NCI-H345 treated with DMSO at 0.1 percent for 48 hours (cell line): ENCODE measurements around the gene LPAR3.

Experiments used
- DNase-seq: peaks from one replicate; lab custom pipeline; 2025; ENCODE audit not compliant: unreplicated experiment; lab: John Stamatoyannopoulos, UW

The LPAR3 gene

GRCh38 chr1:84859866-84860265, 33.1 kb downstream of the LPAR3 start:
- no peak for DNase-seq

- DNase-seq = no peak
Observed at GRCh38 chr1:84857906-84858305, 35.1 kb downstream of the LPAR3 start.

- no peak for DNase-seq
Observed at GRCh38 chr1:84856726-84857270, 36.2 kb downstream of the LPAR3 start.

GRCh38 chr1:84855691-84856630, 37.0 kb downstream of the LPAR3 start:
- DNase-seq = no peak

- DNase-seq = no peak
Observed at GRCh38 chr1:84855168-84855567, 37.8 kb downstream of the LPAR3 start.

GRCh38 chr1:84853741-84854721, 39.0 kb downstream of the LPAR3 start:
- no peak for DNase-seq

GRCh38 chr1:84851839-84852238, 41.2 kb downstream of the LPAR3 start:
- DNase-seq = no peak

- no peak for DNase-seq
Observed at GRCh38 chr1:84849357-84849975, 43.5 kb downstream of the LPAR3 start.

GRCh38 chr1:84847253-84848250, 45.5 kb downstream of the LPAR3 start:
- peak; percentile 95 for DNase-seq

- no peak for DNase-seq
Observed at GRCh38 chr1:84846387-84846786, 46.6 kb downstream of the LPAR3 start.

GRCh38 chr1:84845357-84845756, 47.6 kb downstream of the LPAR3 start:
- DNase-seq = no peak

- DNase-seq = no peak
Observed at GRCh38 chr1:84844094-84844493, 48.9 kb downstream of the LPAR3 start.

- no peak for DNase-seq
Observed at GRCh38 chr1:84842748-84843231, 50.2 kb downstream of the LPAR3 start.

GRCh38 chr1:84841971-84842370, 51.0 kb downstream of the LPAR3 start:
- no peak for DNase-seq

- DNase-seq = no peak
Observed at GRCh38 chr1:84840346-84840745, 52.7 kb downstream of the LPAR3 start.

- DNase-seq = no peak
Observed at GRCh38 chr1:84839544-84839943, 53.5 kb downstream of the LPAR3 start.

GRCh38 chr1:84836145-84836544, 56.9 kb downstream of the LPAR3 start:
- DNase-seq = no peak

GRCh38 chr1:84835169-84835568, 57.8 kb downstream of the LPAR3 start:
- no peak for DNase-seq

- no peak for DNase-seq
Observed at GRCh38 chr1:84834419-84835064, 58.5 kb downstream of the LPAR3 start.
